SU-DHL-6 (cell line): ENCODE results near the gene TMEM106C.
A peak's percentile ranks its signal among the peaks of the same experiment; 100 is the strongest.

Experiments used
- H2AFZ ChIP-seq: fragments of 200-600 bp; sonication (generic); 2 replicates; pipeline ENCODE4 v1.6.1; 2014; ENCODE audit warnings: low read depth, mild to moderate bottlenecking, moderate library complexity, mixed read lengths, antibody characterized with exemption, low read length; ENCODE audit not compliant: severe bottlenecking
- H3F3A ChIP-seq: fragments of 200-600 bp; shearing (Covaris generic); 2 replicates; pipeline ENCODE4 v1.6.0; 2016; ENCODE audit warnings: antibody characterized with exemption, mild to moderate bottlenecking; ENCODE audit not compliant: insufficient read depth
- H3K27ac ChIP-seq: fragments of 200-600 bp; sonication (generic); 2 replicates; pipeline ENCODE4 v1.5.1; 2016; ENCODE audit warnings: low read depth, mild to moderate bottlenecking, low read length, moderate library complexity, mixed read lengths
- H3K27me3 ChIP-seq: fragments of 200-600 bp; sonication (generic), shearing (Covaris generic); 2 replicates; pipeline ENCODE4 v1.6.0; 2014; ENCODE audit warnings: mild to moderate bottlenecking, low read length
- H3K36me3 ChIP-seq: fragments of 200-600 bp; sonication (generic); 2 replicates; pipeline ENCODE4 v1.6.1; 2014; ENCODE audit warnings: mild to moderate bottlenecking, low read length, mixed read lengths
- H3K4me2 ChIP-seq: fragments of 300-600, 200-600 bp; shearing (Covaris generic), sonication (generic); 2 replicates; pipeline ENCODE4 v1.6.0; 2014; ENCODE audit warnings: low read length, low read depth, mild to moderate bottlenecking; ENCODE audit not compliant: poor library complexity, severe bottlenecking
- H3K4me3 ChIP-seq: fragments of 200-600 bp; sonication (generic); 2 replicates; pipeline ENCODE4 v1.5.1; 2014; ENCODE audit warnings: antibody characterized with exemption, low read length, mild to moderate bottlenecking, mixed read lengths; ENCODE audit not compliant: insufficient read depth, poor library complexity, severe bottlenecking
- H3K79me2 ChIP-seq: fragments of 200-600 bp; sonication (generic); 2 replicates; pipeline ENCODE4 v1.6.1; 2014; ENCODE audit warnings: mild to moderate bottlenecking, low read length, moderate library complexity; ENCODE audit not compliant: insufficient read depth
- H3K9ac ChIP-seq: fragments of 200-600 bp; sonication (generic); 2 replicates; pipeline ENCODE4 v1.7.0; 2014; ENCODE audit warnings: mild to moderate bottlenecking, low read length
- H3K9me2 ChIP-seq: fragments of 200-600 bp; sonication (generic); replicated peaks from 2 replicates; pipeline ENCODE4 v1.6.1; 2014; ENCODE audit warnings: low read length; ENCODE audit not compliant: insufficient read depth
- H3K9me3 ChIP-seq: fragments of 200-600 bp; sonication (generic); 2 replicates; pipeline ENCODE4 v1.6.1; 2014; ENCODE audit warnings: low read length, mixed read lengths; ENCODE audit not compliant: insufficient read depth
- H4K20me1 ChIP-seq: fragments of 200-600 bp; sonication (generic); 2 replicates; pipeline ENCODE4 v1.6.1; 2014; ENCODE audit warnings: low read depth, mild to moderate bottlenecking, antibody characterized with exemption, low read length, moderate library complexity, mixed read lengths
- EZH2phosphoT487 ChIP-seq: fragments of 200-600 bp; sonication (generic), shearing (Covaris generic); conservative IDR thresholded peaks from 2 replicates; pipeline ENCODE4 v1.6.1; 2018; ENCODE audit warnings: mild to moderate bottlenecking, antibody characterized with exemption, low read length, moderate library complexity, mixed read lengths
- TF ChIP-seq, protein P1 (sequence below): fragments of 200-600 bp; sonication (generic); IDR thresholded peaks from one replicate; pipeline ENCODE4 v1.5.1; 2017; ENCODE audit warnings: antibody characterized with exemption, mild to moderate bottlenecking, low read length, moderate library complexity; ENCODE audit not compliant: insufficient read depth, poor library complexity, severe bottlenecking

Gene TMEM106C

DNA sequence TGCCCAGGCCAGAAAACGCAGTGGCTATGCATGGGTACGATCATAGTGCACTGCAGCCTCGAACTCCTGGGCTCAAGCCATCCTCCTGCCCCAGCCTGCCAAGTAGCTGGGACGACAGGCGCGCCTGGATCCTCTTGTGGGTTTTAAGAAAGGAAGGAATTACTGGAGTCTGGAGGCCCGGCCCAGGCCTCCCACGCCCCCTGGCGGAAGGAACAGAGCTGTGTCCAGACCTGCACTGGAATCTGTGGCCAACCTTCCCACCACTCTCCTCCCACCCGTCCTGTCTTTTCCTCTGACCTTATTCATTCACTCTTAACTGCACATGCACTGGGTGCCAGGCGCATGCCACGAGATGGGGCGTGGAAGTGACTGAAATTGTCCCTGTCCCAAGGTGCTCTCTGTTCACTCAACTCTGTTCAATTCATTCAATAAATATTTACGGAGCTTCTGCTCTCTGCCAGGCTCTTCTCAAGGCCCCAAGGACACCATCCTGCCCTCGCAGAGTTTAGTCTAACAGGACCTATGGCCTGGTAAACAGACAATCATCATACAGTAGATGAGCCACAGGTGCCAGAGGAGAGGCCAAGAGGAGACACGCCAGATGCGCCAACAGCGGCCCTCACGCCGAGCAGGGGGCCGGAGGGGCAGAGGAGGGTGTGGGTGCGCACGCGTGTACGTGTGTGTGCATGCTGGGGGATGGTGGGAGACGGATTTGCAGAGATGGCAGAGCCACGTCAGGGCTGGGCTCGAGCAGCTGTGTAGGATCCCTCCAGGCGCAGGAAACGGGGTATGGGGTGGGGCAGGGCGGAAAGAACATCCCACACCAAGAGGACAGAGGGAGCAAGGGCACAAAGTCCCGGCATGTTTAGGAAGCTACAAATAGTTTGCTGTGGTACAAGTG is 13.7 kb upstream of the TMEM106C start:
- Histone ChIP-seq H3K9ac (no peak overlapping the region), H3K36me3 (no peaks in the 10 kb centered on the region), H3K4me2 (no peak overlapping the region), H3K9me3 (no peaks in the 10 kb centered on the region), H3K79me2 (no peaks in the 10 kb centered on the region), H4K20me1 (no peaks in the 10 kb centered on the region), H3K9me2 (no peaks in the 10 kb centered on the region), H3K27me3 (no peaks in the 10 kb centered on the region; the same call in 1 of the 2 replicates), H3K27ac (no peak overlapping the region), H3F3A (no peaks in the 10 kb centered on the region), H2AFZ (no peak overlapping the region), H3K4me3 (no peak overlapping the region)
- TF ChIP-seq, protein P1, sequence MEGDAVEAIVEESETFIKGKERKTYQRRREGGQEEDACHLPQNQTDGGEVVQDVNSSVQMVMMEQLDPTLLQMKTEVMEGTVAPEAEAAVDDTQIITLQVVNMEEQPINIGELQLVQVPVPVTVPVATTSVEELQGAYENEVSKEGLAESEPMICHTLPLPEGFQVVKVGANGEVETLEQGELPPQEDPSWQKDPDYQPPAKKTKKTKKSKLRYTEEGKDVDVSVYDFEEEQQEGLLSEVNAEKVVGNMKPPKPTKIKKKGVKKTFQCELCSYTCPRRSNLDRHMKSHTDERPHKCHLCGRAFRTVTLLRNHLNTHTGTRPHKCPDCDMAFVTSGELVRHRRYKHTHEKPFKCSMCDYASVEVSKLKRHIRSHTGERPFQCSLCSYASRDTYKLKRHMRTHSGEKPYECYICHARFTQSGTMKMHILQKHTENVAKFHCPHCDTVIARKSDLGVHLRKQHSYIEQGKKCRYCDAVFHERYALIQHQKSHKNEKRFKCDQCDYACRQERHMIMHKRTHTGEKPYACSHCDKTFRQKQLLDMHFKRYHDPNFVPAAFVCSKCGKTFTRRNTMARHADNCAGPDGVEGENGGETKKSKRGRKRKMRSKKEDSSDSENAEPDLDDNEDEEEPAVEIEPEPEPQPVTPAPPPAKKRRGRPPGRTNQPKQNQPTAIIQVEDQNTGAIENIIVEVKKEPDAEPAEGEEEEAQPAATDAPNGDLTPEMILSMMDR, result peak; percentile 76
- TF ChIP-seq EZH2phosphoT487, result no peak

DNA sequence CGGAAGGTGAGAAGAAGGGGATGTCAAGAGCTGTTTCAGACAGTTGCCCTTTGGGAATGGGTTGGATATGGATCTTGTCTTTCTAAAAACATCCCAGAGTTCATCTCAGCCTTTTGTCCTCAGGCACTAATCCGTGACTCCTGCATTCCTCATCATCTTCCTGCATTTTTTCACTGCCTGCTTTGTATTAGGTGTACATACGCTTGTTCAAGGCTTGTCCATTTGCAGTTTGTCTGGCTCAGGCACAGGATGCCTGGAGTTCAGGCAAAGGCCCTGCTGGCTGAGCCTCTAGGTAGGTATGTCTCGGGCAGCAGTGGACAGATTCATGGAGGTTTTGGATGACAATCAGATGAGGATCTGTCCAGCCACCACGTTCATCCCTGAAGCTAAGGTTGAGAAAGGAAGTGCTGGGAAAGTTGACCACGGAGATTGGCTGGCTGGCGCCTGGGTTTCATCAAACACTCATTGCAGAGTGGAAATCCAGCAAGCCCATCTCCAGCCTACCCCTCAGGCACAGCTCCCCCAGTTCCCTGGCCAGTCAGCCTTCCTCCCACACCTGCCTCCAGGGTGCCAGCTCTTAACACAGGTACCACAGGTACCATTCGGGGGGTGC is 12.4 kb upstream of the TMEM106C start:
- H4K20me1 ChIP-seq, result no peaks in the 10 kb centered on the region
- H3F3A ChIP-seq, result no peaks in the 10 kb centered on the region
- H3K9me3 ChIP-seq, result no peaks in the 10 kb centered on the region
- no peaks in the 10 kb centered on the region for H3K27me3 ChIP-seq
- H3K79me2 ChIP-seq, result no peaks in the 10 kb centered on the region
- no peaks in the 10 kb centered on the region for H3K9me2 ChIP-seq
- no peak overlapping the region for H3K4me3 ChIP-seq
- H3K27ac ChIP-seq, result no peak overlapping the region
- TF ChIP-seq, protein P1, result no peak
- no peak for TF ChIP-seq EZH2phosphoT487
- H3K36me3 ChIP-seq, result no peaks in the 10 kb centered on the region
- H3K9ac ChIP-seq, result no peak overlapping the region
- no peak overlapping the region for H3K4me2 ChIP-seq
- H2AFZ ChIP-seq, result no peak overlapping the region

DNA sequence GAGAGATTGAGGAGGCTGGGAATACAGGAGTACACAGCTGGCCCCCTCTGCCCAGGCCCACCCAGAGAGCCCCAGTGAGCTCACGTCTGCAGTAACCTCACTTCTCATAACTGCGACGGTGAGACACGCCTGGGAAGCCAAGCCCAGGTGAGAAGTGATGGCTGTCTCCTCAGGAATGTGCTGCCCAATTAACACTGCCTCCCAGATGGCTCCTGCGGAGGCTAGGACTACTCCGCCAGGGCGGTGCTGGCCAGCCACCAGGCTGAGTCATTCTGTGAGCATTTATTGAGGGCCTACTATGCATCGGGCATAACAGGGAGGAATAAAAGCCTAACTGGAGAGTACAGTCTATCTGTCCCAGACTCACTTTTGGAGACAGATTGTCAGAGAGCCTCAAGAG is 9.3 kb upstream of the TMEM106C start:
- no peaks in the 10 kb centered on the region for H3F3A ChIP-seq
- no peaks in the 10 kb centered on the region for H3K27me3 ChIP-seq
- no peak overlapping the region for H2AFZ ChIP-seq
- TF ChIP-seq, protein P1, result no peak
- no peak for TF ChIP-seq EZH2phosphoT487
- no peak overlapping the region for H3K4me3 ChIP-seq
- no peak overlapping the region for H3K9ac ChIP-seq
- no peak overlapping the region for H3K27ac ChIP-seq
- no peaks in the 10 kb centered on the region for H3K9me2 ChIP-seq
- H3K9me3 ChIP-seq, result peaks cover 9% of the 10 kb centered on the region; the same call in 1 of the 2 replicates
- H3K79me2 ChIP-seq, result no peaks in the 10 kb centered on the region
- H3K4me2 ChIP-seq, result no peak overlapping the region
- H3K36me3 ChIP-seq, result no peaks in the 10 kb centered on the region
- H4K20me1 ChIP-seq, result no peaks in the 10 kb centered on the region
